ENCODE results near the gene HYAL3. TPM values are rescaled to one million over a fixed set of nuclear protein-coding genes. Genes with fewer than 3 reads are reported as not detected.

The HYAL3 gene
- total and polyA plus RNA-seq, 8 donors: 1.3 to 7.9 (median 4.4) TPM; not detected in 2

GRCh38 chr3:50323092-50323600 lies 23.9 kb upstream of the HYAL3 start:
- Histone ChIP-seq H3K4me1 (peaks cover 55 to 88% (median 75%) of the 10 kb centered on the region in 4 donors), H3K36me3 (peaks cover 14 to 38% (median 32%) of the 10 kb centered on the region in 4 donors), H3K27ac (peak overlapping the region; percentile 91 to 96 (median 95)), H3K27me3 (no peaks in the 10 kb centered on the region), H3K4me3 (no peak overlapping the region), H3K9me3 (no peaks in the 10 kb centered on the region)
- intact Hi-C loops (cut with DNase I; ENCODE audit: low total_unique reads): no loop called here
- DNase-seq: peak in 1 of 2 donors; percentile 75
- 28 to 49% (median 35%) methylated on average over 4 of the region's 4 CpGs for WGBS, 5 donors
- TF ChIP-seq CTCF (IDR thresholded peaks at IDR 0.05) (no peak), POLR2A (IDR thresholded peaks at IDR 0.05) (no peak), EP300 (IDR thresholded peaks at IDR 0.05) (no peak), POLR2AphosphoS5 (IDR thresholded peaks at IDR 0.05) (no peak)

- TF ChIP-seq POLR2AphosphoS5 (IDR thresholded peaks at IDR 0.05) (peak in 2 of 3 donors; percentile 11 to 60), EP300 (IDR thresholded peaks at IDR 0.05) (no peak)
- WGBS, 5 donors: 17 to 38% (median 30%) methylated on average over 20 to 31 of the region's 31 CpGs
- Histone ChIP-seq H3K27me3 (no peaks in the 10 kb centered on the region), H3K27ac (peak within 1 kb of the TSS; percentile 91 to 96 (median 95)), H3K4me3 (peak within 1 kb of the TSS; percentile 82 to 92 (median 86)), H3K36me3 (peaks cover 16 to 43% (median 38%) of the 10 kb centered on the region in 4 donors), H3K4me1 (peaks cover 60 to 92% (median 78%) of the 10 kb centered on the region in 4 donors), H3K9me3 (no peaks in the 10 kb centered on the region)
- intact Hi-C loops (cut with DNase I; ENCODE audit: low total_unique reads): no loop called here
- peak; percentile 67 to 69 for DNase-seq
Measured at GRCh38 chr3:50322386-50323091, 23.3 kb upstream of the HYAL3 start, which contains the start of gene HYAL2. HYAL2 (minus strand) TSS chr3:50322745; CDS start chr3:50320489, 2,256 bp downstream.

GRCh38 chr3:50322115-50322385 lies 22.8 kb upstream of the HYAL3 start:
- DNase-seq: no peak
- Histone ChIP-seq H3K4me1 (peaks cover 60 to 92% (median 78%) of the 10 kb centered on the region in 4 donors), H3K4me3 (peak overlapping the region; percentile 82 to 92 (median 86)), H3K27ac (peak overlapping the region; percentile 91 to 96 (median 95)), H3K36me3 (peaks cover 20 to 43% (median 40%) of the 10 kb centered on the region in 4 donors), H3K9me3 (no peaks in the 10 kb centered on the region), H3K27me3 (no peaks in the 10 kb centered on the region)
- intact Hi-C loops (cut with DNase I; ENCODE audit: low total_unique reads): no loop called here
- WGBS, 5 donors: 13 to 28% (median 15%) methylated on average over 6 to 14 of the region's 14 CpGs
- TF ChIP-seq POLR2AphosphoS5 (IDR thresholded peaks at IDR 0.05) (peak in 1 of 3 donors; percentile 25), EP300 (IDR thresholded peaks at IDR 0.05) (no peak), POLR2A (IDR thresholded peaks at IDR 0.05) (no peak), CTCF (IDR thresholded peaks at IDR 0.05) (no peak)

- Histone ChIP-seq H3K27ac (peak overlapping the region; percentile 91 to 96 (median 95)), H3K9me3 (no peaks in the 10 kb centered on the region), H3K27me3 (no peaks in the 10 kb centered on the region), H3K4me3 (peak overlapping the region; percentile 82 to 92 (median 86)), H3K36me3 (peaks cover 23 to 44% (median 41%) of the 10 kb centered on the region in 4 donors), H3K4me1 (peaks cover 61 to 92% (median 78%) of the 10 kb centered on the region in 4 donors)
- peak; percentile 92 to 96 for DNase-seq
- intact Hi-C loops (cut with DNase I; ENCODE audit: low total_unique reads): no loop called here
- WGBS, 5 donors: 0 to 1% (median 0%) methylated on average over 32 to 59 of the region's 59 CpGs
- TF ChIP-seq POLR2A (IDR thresholded peaks at IDR 0.05) (no peak), EP300 (IDR thresholded peaks at IDR 0.05) (no peak), CTCF (IDR thresholded peaks at IDR 0.05) (peak in 5 of 7 experiments; percentile 21 to 59 (median 47)), POLR2AphosphoS5 (IDR thresholded peaks at IDR 0.05) (peak in 2 of 3 donors; percentile 65 to 80)
Measured at GRCh38 chr3:50321336-50322114, 22.3 kb upstream of the HYAL3 start.
